Embryonic facial prominence (tissue), 1 donor: ENCODE measurements around the gene FGF6.

Experiments
- DNase-seq: peaks from one replicate; pipeline ENCODE4 v3.0.0-alpha.2; 2016; ENCODE audit errors: extremely low spot score

FGF6 gene

GRCh38 chr12:4447151-4447550 is 1.5 kb upstream of the FGF6 start:
- no peak for DNase-seq

- DNase-seq: no peak
These were observed 720 bp upstream of the FGF6 start for GRCh38 chr12:4446335-4446734.

DNA sequence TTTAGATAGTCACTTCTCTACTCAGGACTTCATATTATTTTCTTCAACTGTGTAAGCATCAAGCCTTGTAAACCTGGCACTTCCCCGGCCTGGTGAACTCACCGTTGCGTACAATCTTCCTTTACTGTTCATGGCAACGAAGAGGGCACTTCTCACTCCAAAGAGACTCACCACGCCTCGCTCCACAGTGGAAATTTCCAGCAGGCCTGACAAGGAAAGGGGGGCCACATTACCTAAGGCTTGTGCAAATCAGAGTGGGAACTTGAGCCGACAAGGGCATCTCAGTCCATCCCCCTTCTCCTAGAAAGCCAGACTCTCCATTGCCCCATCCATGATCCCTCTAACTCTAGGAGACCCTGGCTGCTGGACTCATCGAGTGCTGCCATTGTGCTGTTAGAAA is 1.6 kb downstream of the FGF6 start:
- DNase-seq: no peak

DNA sequence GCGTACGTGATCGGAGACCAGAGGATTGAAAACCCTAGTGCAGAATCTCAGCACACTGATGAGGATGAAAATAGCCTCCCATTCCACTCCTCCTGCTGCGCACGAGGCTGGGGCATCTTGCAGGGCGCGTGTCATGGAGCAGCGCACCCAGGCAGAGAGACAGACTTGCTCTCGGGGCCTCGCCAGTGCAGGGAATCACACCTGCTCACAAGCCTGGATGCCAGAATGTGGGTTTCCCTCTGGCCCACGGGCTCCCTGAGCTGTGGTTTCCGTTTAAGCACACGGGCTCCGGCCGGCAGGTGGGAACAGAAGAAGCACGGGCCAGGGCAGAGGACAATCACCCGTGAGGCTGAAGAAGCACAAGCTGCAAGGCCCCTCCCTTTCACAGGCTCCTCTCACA is 2.0 kb downstream of the FGF6 start:
- DNase-seq: no peak

GRCh38 chr12:4441355-4442335 is 4.0 kb downstream of the FGF6 start:
- no peak for DNase-seq

GRCh38 chr12:4440187-4440941 is 5.3 kb downstream of the FGF6 start:
- DNase-seq: no peak

DNA sequence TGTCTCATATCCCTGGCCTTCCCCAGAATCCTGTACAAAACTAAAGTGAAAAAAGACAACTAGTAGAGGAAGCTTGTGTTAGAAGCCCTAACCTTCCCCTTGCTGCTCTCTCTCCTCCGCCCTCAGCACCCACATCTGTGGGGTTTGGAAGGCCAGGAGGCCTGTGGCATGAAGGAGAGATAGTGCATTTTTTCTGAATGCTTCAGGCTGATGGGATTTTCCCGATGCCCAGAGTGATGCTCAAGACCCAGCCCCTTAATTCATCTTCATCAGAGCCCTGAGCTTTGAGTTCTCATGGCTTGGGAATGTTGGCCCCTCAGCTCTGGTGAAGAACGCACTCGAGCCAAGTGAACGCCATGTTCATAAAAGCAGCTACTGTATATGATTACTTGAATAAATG is 5.9 kb downstream of the FGF6 start:
- no peak for DNase-seq

- DNase-seq: no peak
These were observed 6.6 kb downstream of the FGF6 start for GRCh38 chr12:4438834-4439596.

DNA sequence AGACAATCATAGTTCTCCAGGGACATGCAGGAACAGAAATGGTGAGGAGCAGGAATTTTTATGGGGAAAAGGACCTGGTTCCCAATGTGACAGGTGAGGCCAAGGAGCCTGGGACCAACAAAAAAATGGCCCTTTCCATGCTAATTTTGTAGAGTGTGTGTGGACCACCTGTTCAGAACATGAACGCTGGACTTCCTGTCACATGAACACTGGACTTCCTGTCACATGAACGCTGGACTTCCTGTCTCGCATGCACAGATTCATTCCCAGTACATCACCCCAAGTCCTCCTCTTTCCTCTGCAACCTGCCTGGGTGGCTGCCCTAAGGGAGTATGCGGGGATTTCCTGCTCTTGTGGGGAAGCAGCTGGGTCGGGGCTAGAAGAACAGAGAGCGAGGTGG is 10.1 kb downstream of the FGF6 start:
- DNase-seq: no peak

GRCh38 chr12:4434706-4435425 is 10.7 kb downstream of the FGF6 start:
- no peak for DNase-seq

GRCh38 chr12:4434301-4434700 is 11.3 kb downstream of the FGF6 start:
- DNase-seq: no peak

DNA sequence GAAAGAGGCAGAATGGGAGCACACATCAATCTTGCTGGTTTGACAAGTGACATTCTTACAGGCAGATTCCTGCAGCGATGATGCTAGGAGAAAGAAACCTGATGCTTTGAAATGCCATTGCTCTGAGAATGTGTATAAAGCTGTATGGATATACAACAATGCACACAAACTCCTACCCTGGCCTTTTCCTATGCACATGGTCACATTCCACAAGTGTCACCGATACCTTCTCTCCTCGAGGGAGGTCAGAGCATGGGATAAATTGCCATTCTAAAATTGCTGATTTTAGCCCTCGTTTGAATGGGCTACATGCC is 11.9 kb downstream of the FGF6 start:
- no peak for DNase-seq

DNA sequence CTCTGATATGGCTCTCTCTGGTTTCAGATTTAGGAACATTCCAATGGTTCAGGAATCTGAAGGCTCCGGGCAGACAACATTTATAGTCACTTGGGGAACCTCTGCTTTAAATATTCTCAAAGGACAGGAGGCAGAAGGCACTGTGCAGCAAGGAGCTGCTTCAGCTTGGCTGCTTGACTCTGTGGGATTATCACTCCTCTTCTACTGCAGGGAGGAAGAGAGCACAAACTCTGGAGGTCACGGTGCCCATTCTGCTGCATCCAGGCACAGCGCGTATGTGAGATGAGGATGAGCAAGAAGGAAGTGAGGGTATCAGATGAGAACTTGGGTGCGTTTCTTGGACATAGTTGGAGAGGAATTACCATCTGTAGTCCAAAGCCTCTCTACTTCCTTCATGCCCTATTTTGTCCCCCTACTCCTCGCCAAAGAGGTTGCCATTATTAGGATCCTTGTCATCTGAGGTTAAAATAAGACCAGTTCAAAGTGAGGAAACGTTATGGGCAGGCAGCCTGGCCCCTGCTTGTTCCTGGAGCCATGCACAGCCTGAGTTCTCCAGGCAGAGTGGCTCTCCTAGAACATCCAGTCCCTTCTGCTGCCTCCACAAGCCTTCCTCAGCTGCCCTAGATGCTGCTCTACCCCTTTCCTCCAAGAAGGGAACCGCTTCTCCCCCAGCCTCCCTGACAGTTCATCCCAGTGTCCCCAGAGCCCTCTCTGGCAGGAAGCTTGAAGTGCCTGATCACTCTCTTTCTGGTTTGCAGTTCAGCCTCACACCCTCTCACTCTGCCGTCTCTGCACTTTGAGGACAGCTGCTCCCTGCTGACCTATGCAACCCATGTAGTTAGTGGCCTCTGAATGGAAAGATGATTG is 12.5 kb downstream of the FGF6 start:
- DNase-seq: no peak

GRCh38 chr12:4431866-4432265 is 13.7 kb downstream of the FGF6 start:
- no peak for DNase-seq

GRCh38 chr12:4431436-4431835 is 14.2 kb downstream of the FGF6 start:
- DNase-seq: no peak

DNA sequence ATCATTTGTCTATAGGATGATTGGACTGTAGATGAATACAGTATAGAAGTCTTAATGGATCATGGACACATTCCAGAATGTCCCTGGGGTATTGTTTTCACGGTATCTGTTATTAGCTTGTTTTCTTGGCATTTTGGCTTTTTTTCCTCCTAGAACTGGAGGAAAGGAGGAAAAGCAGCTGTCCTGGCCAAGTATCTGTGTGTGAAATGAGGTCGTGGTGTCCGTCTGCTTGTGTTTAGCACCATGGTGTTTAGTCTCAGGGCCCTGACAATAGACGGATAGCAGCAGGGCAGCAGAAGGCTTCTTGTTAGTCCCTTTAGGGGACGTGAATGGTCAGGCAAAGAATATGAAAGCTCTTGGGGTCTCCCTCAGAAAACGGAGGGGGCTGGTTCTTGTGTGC is 21.2 kb downstream of the FGF6 start:
- no peak for DNase-seq

DNA sequence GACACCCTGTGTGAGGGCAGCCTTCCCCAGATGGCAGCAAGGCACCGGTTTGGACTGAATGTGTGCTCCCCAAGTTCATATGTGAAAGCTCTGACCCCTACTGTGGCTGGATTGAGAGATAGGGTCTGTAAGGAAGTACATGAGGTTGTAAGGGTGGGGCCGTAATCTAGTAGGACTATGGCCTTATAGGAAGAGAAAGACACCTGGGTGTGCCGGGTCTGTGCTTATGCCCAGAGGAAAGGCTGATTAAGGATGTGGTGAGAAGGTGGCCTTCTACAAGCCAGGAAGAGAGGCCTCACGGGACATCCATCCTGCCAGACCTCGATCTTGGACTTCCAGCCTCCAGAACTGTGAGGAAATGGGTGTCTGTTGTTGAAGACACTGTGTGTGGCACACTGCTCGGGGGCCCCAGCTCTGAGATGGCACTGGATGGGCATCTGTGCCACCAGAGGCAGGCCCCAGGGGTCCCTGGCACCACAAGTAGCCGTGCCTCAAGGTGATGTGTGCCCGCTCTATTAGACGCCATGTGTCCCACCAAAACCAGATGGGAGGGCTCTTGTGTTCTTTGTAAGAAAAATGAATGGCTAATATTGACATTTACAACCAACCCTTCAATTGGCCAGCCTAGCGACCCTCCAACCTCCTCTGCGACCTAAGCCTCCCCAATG is 22.0 kb downstream of the FGF6 start:
- no peak for DNase-seq

- no peak for DNase-seq
These were observed 22.6 kb downstream of the FGF6 start for GRCh38 chr12:4422985-4423384.

- DNase-seq: no peak
These were observed 24.0 kb downstream of the FGF6 start for GRCh38 chr12:4421590-4422031.

DNA sequence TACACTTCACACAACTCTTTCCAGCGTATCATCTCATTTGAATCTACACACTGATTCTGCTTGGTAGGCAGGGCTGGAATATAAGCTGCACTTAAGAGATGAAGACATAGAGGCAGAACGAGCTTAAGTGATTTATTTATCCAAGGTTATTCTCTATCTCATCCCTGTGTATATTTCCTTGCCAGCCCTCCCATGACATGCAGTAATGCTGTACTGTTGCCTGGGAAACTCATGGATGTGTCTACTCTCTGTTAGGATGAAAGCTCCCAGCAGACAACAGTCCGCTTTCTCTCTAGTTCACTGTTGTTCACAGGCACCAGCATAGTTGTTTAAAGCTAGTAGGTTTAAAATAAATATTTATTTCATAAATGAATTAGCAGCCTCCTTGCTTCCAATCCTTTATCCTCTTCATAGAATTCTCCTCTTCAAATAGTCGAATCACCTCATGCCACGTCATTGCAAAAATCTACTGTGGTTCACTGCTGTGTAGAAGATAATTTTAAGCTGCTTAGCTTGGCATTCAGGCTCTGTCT is 25.4 kb downstream of the FGF6 start:
- DNase-seq: no peak
